DOHH2 (cell line): ENCODE data around the gene SLC47A2.

ENCODE experiments used
- H3F3A ChIP-seq: fragments of 200-600 bp; sonication (generic), shearing (Covaris generic); 2 replicates; pipeline ENCODE4 v1.6.0; 2016; ENCODE audit warnings: antibody characterized with exemption, mild to moderate bottlenecking; ENCODE audit not compliant: control insufficient read depth, insufficient read depth
- H3K27ac ChIP-seq: fragments of 200-600 bp; sonication (generic); 2 replicates; pipeline ENCODE4 v1.5.1; 2014; ENCODE audit warnings: low read depth, mild to moderate bottlenecking, low read length, moderate library complexity
- H3K27me3 ChIP-seq: fragments of 200-600 bp; sonication (generic); 2 replicates; pipeline ENCODE4 v1.6.1; 2014; ENCODE audit warnings: mild to moderate bottlenecking, low read length, mixed read lengths; ENCODE audit not compliant: control insufficient read depth
- H3K36me3 ChIP-seq: fragments of 200-600 bp; sonication (generic); 2 replicates; pipeline ENCODE4 v1.6.1; 2014; ENCODE audit warnings: mild to moderate bottlenecking, low read length, moderate library complexity, mixed read lengths; ENCODE audit not compliant: control insufficient read depth
- H3K4me1 ChIP-seq: fragments of 200-600 bp; sonication (generic); 2 replicates; pipeline ENCODE4 v1.6.1; 2014; ENCODE audit warnings: mild to moderate bottlenecking, low read length, mixed read lengths; ENCODE audit not compliant: control insufficient read depth
- H3K4me2 ChIP-seq: fragments of 200-600 bp; sonication (generic); 2 replicates; pipeline ENCODE4 v1.6.0; 2014; ENCODE audit warnings: mild to moderate bottlenecking, low read length, moderate library complexity
- H3K4me3 ChIP-seq: fragments of 200-600 bp; sonication (generic); 2 replicates; pipeline ENCODE4 v1.5.1; 2014; ENCODE audit warnings: mild to moderate bottlenecking, low read length, mixed read lengths
- H3K79me2 ChIP-seq: fragments of 200-600 bp; sonication (generic); 2 replicates; pipeline ENCODE4 v1.6.1; 2014; ENCODE audit warnings: mild to moderate bottlenecking, low read length, mixed read lengths; ENCODE audit not compliant: control insufficient read depth
- H3K9me2 ChIP-seq: fragments of 200-600 bp; sonication (generic); replicated peaks from 2 replicates; pipeline ENCODE4 v1.6.1; 2014; ENCODE audit warnings: mild to moderate bottlenecking, low read length, mixed read lengths; ENCODE audit not compliant: control insufficient read depth
- H3K9me3 ChIP-seq: fragments of 200-600 bp; sonication (generic); 2 replicates; pipeline ENCODE4 v1.6.1; 2014; ENCODE audit warnings: antibody characterized with exemption, low read length, mixed read lengths; ENCODE audit not compliant: control insufficient read depth, insufficient read depth
- H4K20me1 ChIP-seq: fragments of 200-600 bp; sonication (generic); 2 replicates; pipeline ENCODE4 v1.6.0; 2014; ENCODE audit warnings: low read depth, mild to moderate bottlenecking, antibody characterized with exemption, low read length, moderate library complexity; ENCODE audit not compliant: control insufficient read depth, insufficient read depth
- EZH2phosphoT487 ChIP-seq: fragments of 200-600 bp; sonication (generic); IDR thresholded peaks from 2 replicates; pipeline ENCODE4 v1.6.1; 2017; ENCODE audit warnings: borderline replicate concordance, mild to moderate bottlenecking, antibody characterized with exemption, low read length, moderate library complexity, mixed read lengths
- TF ChIP-seq, protein P1 (sequence below): fragments of 200-600 bp; sonication (generic); IDR thresholded peaks from one replicate; pipeline ENCODE4 v1.5.1; 2014; ENCODE audit warnings: antibody characterized with exemption, mild to moderate bottlenecking, low read depth, low read length; ENCODE audit not compliant: poor library complexity, severe bottlenecking

The SLC47A2 gene

DNA sequence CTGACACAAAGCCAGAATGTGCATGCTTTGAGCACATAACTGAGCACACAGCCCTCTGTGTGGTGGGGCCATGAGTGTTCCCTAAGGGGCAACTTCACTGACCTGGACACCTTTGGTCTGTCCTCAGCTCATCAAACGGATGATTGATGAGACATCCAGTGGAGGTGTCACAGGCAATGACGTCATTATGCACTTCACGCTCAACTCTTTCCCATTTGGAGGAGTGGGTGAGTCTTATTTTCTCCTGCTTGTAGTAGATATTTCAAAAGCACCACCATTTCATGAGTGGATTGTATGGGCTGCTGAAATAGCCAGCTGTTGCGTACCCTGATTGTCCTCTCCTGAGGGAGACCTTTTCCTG lies 51.6 kb downstream of the SLC47A2 start:
- H3K4me3 ChIP-seq: no peak overlapping the region
- H3K4me1 ChIP-seq: no peaks in the 10 kb centered on the region
- H3F3A ChIP-seq: no peaks in the 10 kb centered on the region
- H3K4me2 ChIP-seq: no peak overlapping the region
- no peaks in the 10 kb centered on the region; the same call in 1 of the 2 replicates for H4K20me1 ChIP-seq
- no peaks in the 10 kb centered on the region for H3K9me3 ChIP-seq
- no peaks in the 10 kb centered on the region for H3K79me2 ChIP-seq
- H3K36me3 ChIP-seq: peaks cover 13% of the 10 kb centered on the region
- H3K27me3 ChIP-seq: no peaks in the 10 kb centered on the region
- H3K9me2 ChIP-seq: no peaks in the 10 kb centered on the region
- no peak overlapping the region for H3K27ac ChIP-seq
- TF ChIP-seq, protein P1, sequence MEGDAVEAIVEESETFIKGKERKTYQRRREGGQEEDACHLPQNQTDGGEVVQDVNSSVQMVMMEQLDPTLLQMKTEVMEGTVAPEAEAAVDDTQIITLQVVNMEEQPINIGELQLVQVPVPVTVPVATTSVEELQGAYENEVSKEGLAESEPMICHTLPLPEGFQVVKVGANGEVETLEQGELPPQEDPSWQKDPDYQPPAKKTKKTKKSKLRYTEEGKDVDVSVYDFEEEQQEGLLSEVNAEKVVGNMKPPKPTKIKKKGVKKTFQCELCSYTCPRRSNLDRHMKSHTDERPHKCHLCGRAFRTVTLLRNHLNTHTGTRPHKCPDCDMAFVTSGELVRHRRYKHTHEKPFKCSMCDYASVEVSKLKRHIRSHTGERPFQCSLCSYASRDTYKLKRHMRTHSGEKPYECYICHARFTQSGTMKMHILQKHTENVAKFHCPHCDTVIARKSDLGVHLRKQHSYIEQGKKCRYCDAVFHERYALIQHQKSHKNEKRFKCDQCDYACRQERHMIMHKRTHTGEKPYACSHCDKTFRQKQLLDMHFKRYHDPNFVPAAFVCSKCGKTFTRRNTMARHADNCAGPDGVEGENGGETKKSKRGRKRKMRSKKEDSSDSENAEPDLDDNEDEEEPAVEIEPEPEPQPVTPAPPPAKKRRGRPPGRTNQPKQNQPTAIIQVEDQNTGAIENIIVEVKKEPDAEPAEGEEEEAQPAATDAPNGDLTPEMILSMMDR: no peak
- no peak for TF ChIP-seq EZH2phosphoT487

DNA sequence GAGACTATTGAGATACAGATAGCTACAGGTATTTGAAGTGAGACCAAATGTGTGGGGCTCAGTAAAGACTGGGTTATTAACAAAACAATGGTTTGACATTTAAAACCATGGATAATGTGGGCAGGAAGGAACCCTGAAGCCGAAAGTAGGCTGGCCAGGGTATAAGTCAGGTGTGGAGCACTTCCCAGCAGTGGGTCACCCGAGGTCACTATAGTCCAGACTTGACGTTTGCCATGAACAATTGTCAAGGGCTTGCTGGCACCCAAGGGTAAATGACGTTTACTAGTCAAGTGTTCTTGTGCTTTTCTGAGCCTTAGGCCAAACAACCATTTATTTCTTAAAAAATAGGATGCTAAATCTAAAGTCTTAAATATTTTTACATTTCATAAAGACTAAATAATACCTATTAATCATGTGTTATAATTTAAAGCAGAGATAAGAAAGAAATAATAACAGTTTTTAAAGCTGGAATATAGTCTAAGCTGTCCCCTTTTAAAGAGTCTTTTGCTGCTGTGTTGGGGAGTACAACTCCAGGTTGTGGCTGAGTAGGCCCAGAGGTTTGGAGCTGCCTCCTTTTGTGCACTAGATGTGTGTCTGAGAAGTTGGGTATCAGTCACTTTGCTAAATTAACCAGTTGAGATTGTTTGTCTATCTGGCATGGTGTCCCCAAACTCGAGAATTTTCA lies 52.1 kb downstream of the SLC47A2 start:
- TF ChIP-seq, protein P1: no peak
- no peak for TF ChIP-seq EZH2phosphoT487
- no peaks in the 10 kb centered on the region for H3F3A ChIP-seq
- H3K36me3 ChIP-seq: peaks cover 13% of the 10 kb centered on the region
- H3K4me3 ChIP-seq: no peak overlapping the region
- no peaks in the 10 kb centered on the region for H3K27me3 ChIP-seq
- H3K9me3 ChIP-seq: no peaks in the 10 kb centered on the region
- H3K27ac ChIP-seq: no peak overlapping the region
- no peaks in the 10 kb centered on the region for H3K9me2 ChIP-seq
- no peaks in the 10 kb centered on the region for H3K79me2 ChIP-seq
- H3K4me2 ChIP-seq: no peak overlapping the region
- H3K4me1 ChIP-seq: no peaks in the 10 kb centered on the region
- H4K20me1 ChIP-seq: no peaks in the 10 kb centered on the region; the same call in 1 of the 2 replicates

DNA sequence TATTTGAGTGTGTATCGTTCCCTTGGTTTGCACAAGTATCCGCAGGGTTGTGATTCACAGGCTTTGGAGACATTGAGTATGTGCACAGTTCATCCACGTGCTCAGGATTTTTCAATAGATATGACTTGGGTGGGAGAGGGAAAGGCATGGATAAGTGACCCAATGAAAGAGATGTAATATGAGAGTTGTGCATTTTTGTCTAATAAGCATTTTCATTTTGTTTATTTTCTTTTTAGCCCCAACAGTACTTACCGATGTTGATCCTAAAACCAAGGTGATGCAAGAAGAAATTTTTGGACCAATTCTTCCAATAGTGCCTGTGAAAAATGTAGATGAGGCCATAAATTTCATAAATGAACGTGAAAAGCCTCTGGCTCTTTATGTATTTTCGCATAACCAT lies 53.3 kb downstream of the SLC47A2 start:
- no peaks in the 10 kb centered on the region for H3K9me2 ChIP-seq
- H3K27me3 ChIP-seq: no peaks in the 10 kb centered on the region
- no peaks in the 10 kb centered on the region for H3K79me2 ChIP-seq
- no peak overlapping the region for H3K4me2 ChIP-seq
- no peaks in the 10 kb centered on the region for H3K9me3 ChIP-seq
- no peaks in the 10 kb centered on the region for H3F3A ChIP-seq
- TF ChIP-seq, protein P1: no peak
- no peak for TF ChIP-seq EZH2phosphoT487
- no peak overlapping the region for H3K4me3 ChIP-seq
- H4K20me1 ChIP-seq: no peaks in the 10 kb centered on the region; the same call in 1 of the 2 replicates
- no peak overlapping the region for H3K27ac ChIP-seq
- peaks cover 13% of the 10 kb centered on the region for H3K36me3 ChIP-seq
- H3K4me1 ChIP-seq: no peaks in the 10 kb centered on the region
